DOHH2 (cell line): ENCODE measurements around the gene CCDC85A.

Experiments used
- H3F3A ChIP-seq: fragments of 200-600 bp; sonication (generic), shearing (Covaris generic); 2 replicates; pipeline ENCODE4 v1.6.0; 2016; ENCODE audit warnings: antibody characterized with exemption, mild to moderate bottlenecking; ENCODE audit not compliant: control insufficient read depth, insufficient read depth
- H3K27ac ChIP-seq: fragments of 200-600 bp; sonication (generic); 2 replicates; pipeline ENCODE4 v1.5.1; 2014; ENCODE audit warnings: low read depth, mild to moderate bottlenecking, low read length, moderate library complexity
- H3K27me3 ChIP-seq: fragments of 200-600 bp; sonication (generic); 2 replicates; pipeline ENCODE4 v1.6.1; 2014; ENCODE audit warnings: mild to moderate bottlenecking, low read length, mixed read lengths; ENCODE audit not compliant: control insufficient read depth
- H3K36me3 ChIP-seq: fragments of 200-600 bp; sonication (generic); 2 replicates; pipeline ENCODE4 v1.6.1; 2014; ENCODE audit warnings: mild to moderate bottlenecking, low read length, moderate library complexity, mixed read lengths; ENCODE audit not compliant: control insufficient read depth
- H3K4me1 ChIP-seq: fragments of 200-600 bp; sonication (generic); 2 replicates; pipeline ENCODE4 v1.6.1; 2014; ENCODE audit warnings: mild to moderate bottlenecking, low read length, mixed read lengths; ENCODE audit not compliant: control insufficient read depth
- H3K4me2 ChIP-seq: fragments of 200-600 bp; sonication (generic); 2 replicates; pipeline ENCODE4 v1.6.0; 2014; ENCODE audit warnings: mild to moderate bottlenecking, low read length, moderate library complexity
- H3K4me3 ChIP-seq: fragments of 200-600 bp; sonication (generic); 2 replicates; pipeline ENCODE4 v1.5.1; 2014; ENCODE audit warnings: mild to moderate bottlenecking, low read length, mixed read lengths
- H3K79me2 ChIP-seq: fragments of 200-600 bp; sonication (generic); 2 replicates; pipeline ENCODE4 v1.6.1; 2014; ENCODE audit warnings: mild to moderate bottlenecking, low read length, mixed read lengths; ENCODE audit not compliant: control insufficient read depth
- H3K9me2 ChIP-seq: fragments of 200-600 bp; sonication (generic); replicated peaks from 2 replicates; pipeline ENCODE4 v1.6.1; 2014; ENCODE audit warnings: mild to moderate bottlenecking, low read length, mixed read lengths; ENCODE audit not compliant: control insufficient read depth
- H3K9me3 ChIP-seq: fragments of 200-600 bp; sonication (generic); 2 replicates; pipeline ENCODE4 v1.6.1; 2014; ENCODE audit warnings: antibody characterized with exemption, low read length, mixed read lengths; ENCODE audit not compliant: control insufficient read depth, insufficient read depth
- H4K20me1 ChIP-seq: fragments of 200-600 bp; sonication (generic); 2 replicates; pipeline ENCODE4 v1.6.0; 2014; ENCODE audit warnings: low read depth, mild to moderate bottlenecking, antibody characterized with exemption, low read length, moderate library complexity; ENCODE audit not compliant: control insufficient read depth, insufficient read depth
- EZH2phosphoT487 ChIP-seq: fragments of 200-600 bp; sonication (generic); IDR thresholded peaks from 2 replicates; pipeline ENCODE4 v1.6.1; 2017; ENCODE audit warnings: borderline replicate concordance, mild to moderate bottlenecking, antibody characterized with exemption, low read length, moderate library complexity, mixed read lengths
- TF ChIP-seq, protein P1 (sequence below): fragments of 200-600 bp; sonication (generic); IDR thresholded peaks from one replicate; pipeline ENCODE4 v1.5.1; 2014; ENCODE audit warnings: antibody characterized with exemption, mild to moderate bottlenecking, low read depth, low read length; ENCODE audit not compliant: poor library complexity, severe bottlenecking

Gene CCDC85A

DNA sequence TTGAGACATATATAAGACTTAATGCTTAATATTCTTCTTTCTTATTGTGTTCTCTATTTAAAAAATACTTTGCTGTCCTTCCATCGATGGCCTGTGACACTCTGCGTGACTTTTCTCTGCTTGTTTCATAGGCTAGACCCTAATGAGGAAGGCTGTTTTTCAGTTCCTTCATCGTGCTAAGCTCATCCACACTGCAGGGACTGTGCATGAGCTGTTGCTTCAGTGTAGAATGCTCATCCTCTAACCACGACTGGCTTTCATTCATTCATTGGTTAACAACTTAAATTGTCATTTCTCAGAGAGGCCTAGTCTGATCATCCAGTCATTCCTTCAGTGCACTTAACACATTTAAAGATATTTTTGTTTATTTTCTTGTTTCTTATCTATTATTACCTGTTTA is 134.4 kb downstream of the CCDC85A start:
- no peaks in the 10 kb centered on the region for H3K36me3 ChIP-seq
- no peaks in the 10 kb centered on the region for H3F3A ChIP-seq
- H3K9me2 ChIP-seq: no peaks in the 10 kb centered on the region
- no peaks in the 10 kb centered on the region for H3K27me3 ChIP-seq
- no peaks in the 10 kb centered on the region for H4K20me1 ChIP-seq
- TF ChIP-seq EZH2phosphoT487: no peak
- TF ChIP-seq, protein P1, sequence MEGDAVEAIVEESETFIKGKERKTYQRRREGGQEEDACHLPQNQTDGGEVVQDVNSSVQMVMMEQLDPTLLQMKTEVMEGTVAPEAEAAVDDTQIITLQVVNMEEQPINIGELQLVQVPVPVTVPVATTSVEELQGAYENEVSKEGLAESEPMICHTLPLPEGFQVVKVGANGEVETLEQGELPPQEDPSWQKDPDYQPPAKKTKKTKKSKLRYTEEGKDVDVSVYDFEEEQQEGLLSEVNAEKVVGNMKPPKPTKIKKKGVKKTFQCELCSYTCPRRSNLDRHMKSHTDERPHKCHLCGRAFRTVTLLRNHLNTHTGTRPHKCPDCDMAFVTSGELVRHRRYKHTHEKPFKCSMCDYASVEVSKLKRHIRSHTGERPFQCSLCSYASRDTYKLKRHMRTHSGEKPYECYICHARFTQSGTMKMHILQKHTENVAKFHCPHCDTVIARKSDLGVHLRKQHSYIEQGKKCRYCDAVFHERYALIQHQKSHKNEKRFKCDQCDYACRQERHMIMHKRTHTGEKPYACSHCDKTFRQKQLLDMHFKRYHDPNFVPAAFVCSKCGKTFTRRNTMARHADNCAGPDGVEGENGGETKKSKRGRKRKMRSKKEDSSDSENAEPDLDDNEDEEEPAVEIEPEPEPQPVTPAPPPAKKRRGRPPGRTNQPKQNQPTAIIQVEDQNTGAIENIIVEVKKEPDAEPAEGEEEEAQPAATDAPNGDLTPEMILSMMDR: no peak
- H3K4me1 ChIP-seq: peaks cover 13% of the 10 kb centered on the region; the same call in 1 of the 2 replicates
- H3K27ac ChIP-seq: no peak overlapping the region
- no peak overlapping the region for H3K4me3 ChIP-seq
- H3K9me3 ChIP-seq: no peaks in the 10 kb centered on the region
- no peak overlapping the region for H3K4me2 ChIP-seq
- H3K79me2 ChIP-seq: no peaks in the 10 kb centered on the region

DNA sequence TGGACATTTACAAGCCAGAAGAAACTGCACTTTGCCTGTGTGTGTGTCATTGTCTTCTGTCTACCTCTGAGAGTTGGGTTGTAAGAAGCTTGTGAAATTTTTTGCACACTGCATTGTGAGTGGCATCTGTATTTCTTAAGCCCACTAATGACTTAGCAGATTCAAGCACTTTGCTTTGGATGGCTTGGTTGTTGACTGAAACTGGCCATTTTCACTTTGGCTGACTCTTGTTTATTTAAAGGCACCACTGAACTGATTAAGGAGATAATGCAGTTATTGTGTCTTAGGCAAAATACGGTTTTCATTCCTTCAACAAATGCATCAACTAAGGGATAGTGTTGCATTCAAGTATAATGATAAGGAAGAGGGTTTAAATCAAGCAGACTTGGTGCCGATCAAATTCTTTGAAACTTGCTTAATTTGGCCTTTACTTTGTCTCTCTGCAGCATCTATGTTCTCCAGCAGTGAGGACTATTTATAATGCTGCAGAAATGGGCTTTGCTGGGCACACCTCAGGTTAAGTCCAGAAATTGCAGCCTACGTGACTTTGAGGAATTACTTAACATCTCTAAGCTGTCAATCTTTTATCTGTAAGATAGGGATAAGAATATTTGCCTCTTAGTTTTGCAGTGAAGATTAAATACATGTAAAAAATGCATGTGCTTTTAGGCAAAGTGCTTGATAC is 142.0 kb downstream of the CCDC85A start:
- no peak overlapping the region for H3K4me2 ChIP-seq
- H3K27me3 ChIP-seq: no peaks in the 10 kb centered on the region
- no peak overlapping the region for H3K4me3 ChIP-seq
- H3K36me3 ChIP-seq: no peaks in the 10 kb centered on the region
- TF ChIP-seq, protein P1: no peak
- TF ChIP-seq EZH2phosphoT487: no peak
- no peak overlapping the region for H3K27ac ChIP-seq
- H4K20me1 ChIP-seq: no peaks in the 10 kb centered on the region
- no peaks in the 10 kb centered on the region for H3K9me2 ChIP-seq
- no peaks in the 10 kb centered on the region for H3F3A ChIP-seq
- no peaks in the 10 kb centered on the region for H3K79me2 ChIP-seq
- no peaks in the 10 kb centered on the region for H3K9me3 ChIP-seq
- no peaks in the 10 kb centered on the region for H3K4me1 ChIP-seq

DNA sequence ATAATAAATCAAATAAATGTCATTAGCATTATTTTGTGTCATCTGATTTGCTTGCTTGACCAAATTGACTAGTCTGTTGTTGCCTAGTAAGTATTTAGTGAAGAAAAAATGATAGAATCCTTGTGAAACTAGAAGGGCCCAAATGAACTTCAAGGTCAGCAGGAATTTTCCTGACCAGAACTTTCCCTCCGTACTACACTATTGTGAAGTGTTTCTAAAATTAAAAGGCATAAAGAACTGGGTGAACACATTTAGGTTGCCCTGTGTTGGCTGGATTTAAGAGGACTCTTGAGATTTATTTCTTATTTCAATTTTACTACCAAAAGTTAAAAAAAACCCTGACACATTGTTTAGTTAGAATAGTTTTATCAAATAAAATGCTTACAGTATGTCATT is 142.6 kb downstream of the CCDC85A start:
- Histone ChIP-seq H3K4me1 (no peaks in the 10 kb centered on the region), H3K79me2 (no peaks in the 10 kb centered on the region), H3K4me2 (no peak overlapping the region), H3K27me3 (no peaks in the 10 kb centered on the region), H3K36me3 (no peaks in the 10 kb centered on the region), H4K20me1 (no peaks in the 10 kb centered on the region), H3F3A (no peaks in the 10 kb centered on the region), H3K9me3 (no peaks in the 10 kb centered on the region), H3K27ac (no peak overlapping the region), H3K9me2 (no peaks in the 10 kb centered on the region), H3K4me3 (no peak overlapping the region)
- TF ChIP-seq, protein P1: no peak
- TF ChIP-seq EZH2phosphoT487: no peak
